ENCODE data around the gene CCDC93.

The CCDC93 gene

GRCh38 chr2:118013724-118014491 lies at the start of gene CCDC93:
TSS of gene CCDC93 (minus strand) at chr2:118014070. CDS start at chr2:118013995, 75 bp downstream.
- DNase-seq (ENCODE audit: low read depth): peak; percentile 88

- DNase-seq (ENCODE audit: low read depth): no peak
Observed at GRCh38 chr2:118062669-118063068, 48.8 kb upstream of the CCDC93 start.

- DNase-seq (ENCODE audit: low read depth): no peak
Observed at GRCh38 chr2:118062048-118062447, 48.2 kb upstream of the CCDC93 start.

GRCh38 chr2:118061135-118061955 lies 47.5 kb upstream of the CCDC93 start:
- no peak for DNase-seq (ENCODE audit: low read depth)

GRCh38 chr2:118059919-118060478 lies 46.1 kb upstream of the CCDC93 start:
- DNase-seq (ENCODE audit: low read depth): no peak

- no peak for DNase-seq (ENCODE audit: low read depth)
Observed at GRCh38 chr2:118058951-118059350, 45.1 kb upstream of the CCDC93 start.

GRCh38 chr2:118056801-118057200 lies 42.9 kb upstream of the CCDC93 start:
- no peak for DNase-seq (ENCODE audit: low read depth)

- no peak for DNase-seq (ENCODE audit: low read depth)
Observed at GRCh38 chr2:118056165-118056534, 42.3 kb upstream of the CCDC93 start.

GRCh38 chr2:118055512-118056164 lies 41.8 kb upstream of the CCDC93 start:
- no peak for DNase-seq (ENCODE audit: low read depth)

- no peak for DNase-seq (ENCODE audit: low read depth)
Observed at GRCh38 chr2:118054213-118055008, 40.5 kb upstream of the CCDC93 start.

GRCh38 chr2:118053681-118054080 lies 39.8 kb upstream of the CCDC93 start:
- no peak for DNase-seq (ENCODE audit: low read depth)

GRCh38 chr2:118052474-118052873 lies 38.6 kb upstream of the CCDC93 start:
- no peak for DNase-seq (ENCODE audit: low read depth)

- DNase-seq (ENCODE audit: low read depth): no peak
Observed at GRCh38 chr2:118051826-118052358, 38.0 kb upstream of the CCDC93 start.

GRCh38 chr2:118050974-118051373 lies 37.1 kb upstream of the CCDC93 start:
- no peak for DNase-seq (ENCODE audit: low read depth)

GRCh38 chr2:118050386-118050785 lies 36.5 kb upstream of the CCDC93 start:
- no peak for DNase-seq (ENCODE audit: low read depth)

GRCh38 chr2:118049816-118050140 lies 35.9 kb upstream of the CCDC93 start:
- DNase-seq (ENCODE audit: low read depth): no peak

GRCh38 chr2:118049140-118049815 lies 35.4 kb upstream of the CCDC93 start:
- no peak for DNase-seq (ENCODE audit: low read depth)

- no peak for DNase-seq (ENCODE audit: low read depth)
Observed at GRCh38 chr2:118048401-118048800, 34.5 kb upstream of the CCDC93 start.

- no peak for DNase-seq (ENCODE audit: low read depth)
Observed at GRCh38 chr2:118047380-118047826, 33.5 kb upstream of the CCDC93 start.

GRCh38 chr2:118046634-118047210 lies 32.9 kb upstream of the CCDC93 start:
- no peak for DNase-seq (ENCODE audit: low read depth)

Data from activated T-helper 1 cell treated with Interleukin-2 at 50 U/mL for 16 hours (primary cell).